GM12878 (cell line): ENCODE data around the gene RTP3. TPM values are rescaled to one million over a fixed set of nuclear protein-coding genes. Genes with fewer than 3 reads are reported as not detected.

Experiments
- ATAC-seq: fragments of 200-7000 bp; cut with Tn5 transposase; 3 replicates; pipeline ENCODE4 v1.9.1; 2020; ENCODE audit warnings: mild to moderate bottlenecking, moderate library complexity
- BruUV-seq: library from RNA; stranded (reverse); fragments of 400-500 nt; replicated peaks from 2 replicates; lab custom pipeline; 2021; lab: Mats Ljungman, UMichigan
- CTCF ChIA-PET: fragments of 300-600 bp; sonication (Branson Sonifier 250); formaldehyde crosslinking; extraction: SDS; loops from one replicate; lab custom pipeline; 2021; ENCODE audit warnings: inconsistent platforms; lab: Yijun Ruan, JAX
- POLR2A ChIA-PET: fragments of 350-600 bp; formaldehyde crosslinking; extraction: SDS; loops from one replicate; lab custom pipeline; 2021; ENCODE audit warnings: inconsistent platforms; lab: Charles Lee
- RAD21 ChIA-PET: fragments of 300-600 bp; sonication (Branson Sonifier 250); formaldehyde crosslinking; loops from one replicate; lab custom pipeline; 2023; ENCODE audit warnings: antibody characterized with exemption; ENCODE audit not compliant: unreplicated experiment; lab: Charles Lee
- SMC1A ChIA-PET: fragments of 300-600 bp; sonication (Branson Sonifier 250); formaldehyde crosslinking; loops from one replicate; lab custom pipeline; 2023; ENCODE audit not compliant: unreplicated experiment, uncharacterized antibody; lab: Charles Lee
- DNase-seq: peaks from one replicate; pipeline ENCODE4 v3.0.0-alpha.2; 2011; ENCODE audit warnings: low read depth, low spot score
- FAIRE-seq: peaks from 3 replicates; lab custom pipeline; 2011; peaks lifted over from hg19 to GRCh38; lab: Jason Lieb, UNC
- H2AFZ ChIP-seq: 2 replicates; pipeline ENCODE4 v1.6.0; 2011; ENCODE audit warnings: low read depth, low read length, control low read depth; ENCODE audit not compliant: control insufficient read depth
- H3K27ac ChIP-seq: 2 replicates; pipeline ENCODE4 v1.5.1; 2011; ENCODE audit warnings: control low read depth; ENCODE audit not compliant: control insufficient read depth, insufficient read depth
- H3K27me3 ChIP-seq, 2 experiments: replicated peaks in 1 of 2; 2 replicates each; pipeline versions ENCODE4 v1.6.0 to v1.6.1; 2011; ENCODE audit warnings: low read length in 1 of 2; ENCODE audit not compliant: control insufficient read depth in 2 of 2, insufficient read depth in 2 of 2
- H3K36me3 ChIP-seq, 2 experiments: 2 replicates each; pipeline ENCODE4 v1.5.1; 2011; ENCODE audit warnings: low read length in 1 of 2; ENCODE audit not compliant: control insufficient read depth in 2 of 2, insufficient read depth in 2 of 2
- H3K4me1 ChIP-seq: 2 replicates; pipeline ENCODE4 v1.6.1; 2011; ENCODE audit warnings: mild to moderate bottlenecking, low read length, moderate library complexity, mixed read lengths; ENCODE audit not compliant: control insufficient read depth, insufficient read depth
- H3K4me2 ChIP-seq: 2 replicates; pipeline ENCODE4 v1.6.0; 2011; ENCODE audit warnings: control low read depth; ENCODE audit not compliant: control insufficient read depth, insufficient read depth
- H3K4me3 ChIP-seq: fragments of 200-600 bp; sonication (generic); 2 replicates; pipeline ENCODE4 v1.5.1; 2016
- H3K79me2 ChIP-seq: 2 replicates; pipeline ENCODE4 v1.6.0; 2011; ENCODE audit warnings: low read length; ENCODE audit not compliant: control insufficient read depth, insufficient read depth
- H3K9ac ChIP-seq: 2 replicates; pipeline ENCODE4 v1.8.0; 2011; ENCODE audit warnings: low read length, control low read depth, mixed read lengths; ENCODE audit not compliant: control insufficient read depth, insufficient read depth
- H3K9me3 ChIP-seq: replicated peaks from 3 replicates; pipeline ENCODE4 v1.5.1; 2011; ENCODE audit warnings: mild to moderate bottlenecking, low read length; ENCODE audit not compliant: control insufficient read depth, insufficient read depth
- H4K20me1 ChIP-seq: 2 replicates; pipeline ENCODE4 v1.6.0; 2011; ENCODE audit not compliant: control insufficient read depth, insufficient read depth
- GABPA ChIP-seq: IDR thresholded peaks from 2 replicates; pipeline ENCODE4 v1.6.1; 2014; ENCODE audit warnings: antibody characterized with exemption, low read depth, mild to moderate bottlenecking, inconsistent platforms
- TAF1 ChIP-seq: IDR thresholded peaks from 2 replicates; pipeline ENCODE4 v1.6.1; 2011; ENCODE audit warnings: mild to moderate bottlenecking, low read depth, low read length, borderline replicate concordance
- ZBED1 ChIP-seq: IDR thresholded peaks from 2 replicates; pipeline ENCODE4 v1.6.1; 2016; ENCODE audit warnings: borderline replicate concordance
- WGBS: methylation state at CpG from one replicate; pipeline ENCODE4 v1.1.6; 2016; ENCODE audit warnings: low lambda C conversion rate; ENCODE audit not compliant: insufficient replicate concordance, insufficient coverage; ENCODE audit errors: missing lambda C conversion rate; 5-methylcytosine and 5-hydroxymethylcytosine counted together
- in situ Hi-C: fragments of 300-500 bp; cut with MboI; formaldehyde crosslinking; loops from 9 replicates; pipeline ENCODE4 v1.14.3; 2018; ENCODE audit warnings: mixed read lengths
- intact Hi-C: fragments of 100-400 bp; cut with micrococcal nuclease; formaldehyde crosslinking; loops from one replicate; pipeline ENCODE4 v1.14.2; 2022; ENCODE audit not compliant: unreplicated experiment
- polyA plus RNA-seq, 11 experiments: library from polyadenylated mRNA; depleted of rRNA in 4 of 11; unstranded in 6 of 11; stranded (reverse) in 5 of 11; fragments of >200 nt; fragmentation: Nextera tagmentation in 4 of 11; fragmentation: Illumina TruSeq in 1 of 11; extraction: Ambion mirVana in 4 of 11; extraction: Trizol in 1 of 11; gene quantifications; 1 replicate in 1 of 11; 2 replicates in 10 of 11; pipeline versions ENCODE4 v1.2.1 to v1.2.3, GENCODE V29; 2011 to 2016; ENCODE audit warnings: inconsistent platforms in 2 of 11, missing spikeins in 2 of 11, low read depth in 1 of 11
- total RNA-seq, 4 experiments: library from RNA; depleted of rRNA in 3 of 4; stranded (reverse); fragments of >200 nt in 3 of 4; fragmentation: Illumina TruSeq in 1 of 4; extraction: Trizol in 1 of 4; gene quantifications; 2 replicates each; pipeline versions ENCODE4 v1.2.1 to v1.2.3, GENCODE V29; 2013 to 2021
- TF ChIP-seq, protein P1 (sequence below): IDR thresholded peaks from 2 replicates; pipeline ENCODE4 v1.6.1; 2012; ENCODE audit warnings: low read length, inconsistent platforms

RTP3 gene
- total and polyA plus RNA-seq, 10 of the 15 experiments (the other 5 are each of a cell fraction or from before 2014, with no cell fraction given): 0.06 TPM; not detected in 9

DNA sequence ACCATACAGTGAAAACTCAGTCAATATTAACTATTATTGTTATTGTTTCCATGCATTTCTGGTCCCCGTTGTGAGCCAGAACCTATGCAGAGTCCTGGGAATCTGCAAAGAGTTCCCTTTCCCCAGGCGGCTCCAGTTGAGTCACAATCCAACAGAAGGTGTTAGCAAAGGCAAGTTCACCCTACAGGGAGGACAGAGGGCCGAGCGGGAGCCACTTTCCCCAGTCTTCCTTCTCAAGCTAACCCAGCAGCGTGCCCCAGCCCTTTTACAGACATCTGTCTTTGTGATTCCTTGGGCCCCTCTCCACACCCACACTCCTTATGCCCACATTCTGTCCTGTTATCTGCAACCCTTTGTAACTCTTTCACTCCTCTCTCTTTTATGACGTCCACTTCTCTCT lies 20.0 kb upstream of the RTP3 start:
- Histone ChIP-seq H3K27me3 (peaks cover 0 to 6% of the 10 kb centered on the region in 2 experiments; a peak in 2 of 4 replicates), H3K79me2 (no peaks in the 10 kb centered on the region), H3K36me3 (no peaks in the 10 kb centered on the region), H3K27ac (no peak overlapping the region), H3K4me2 (no peak overlapping the region), H4K20me1 (no peaks in the 10 kb centered on the region; the same call in 1 of the 2 replicates), H3K4me3 (no peak overlapping the region), H3K9me3 (no peaks in the 10 kb centered on the region), H3K9ac (no peak overlapping the region), H2AFZ (no peak overlapping the region), H3K4me1 (no peaks in the 10 kb centered on the region)
- ChIA-PET SMC1A (interaction anchor here (0.7 to 1.1 kb wide), 2 partner anchors 10 to 394 kb away, joined by 3 read pairs; no protein-coding TSS in a partner anchor), RAD21 (no interaction called here), CTCF (no interaction called here), POLR2A (no interaction called here)
- TF ChIP-seq GABPA (no peak), TAF1 (no peak), ZBED1 (no peak)
- in situ Hi-C loops (no loop called here), intact Hi-C loops (no loop called here)
- BruUV-seq: no TSS peak
- ATAC-seq (no peak), DNase-seq (no peak), FAIRE-seq (no peak)
- 31% methylated on average over 6 of the region's 6 CpGs for WGBS

DNA sequence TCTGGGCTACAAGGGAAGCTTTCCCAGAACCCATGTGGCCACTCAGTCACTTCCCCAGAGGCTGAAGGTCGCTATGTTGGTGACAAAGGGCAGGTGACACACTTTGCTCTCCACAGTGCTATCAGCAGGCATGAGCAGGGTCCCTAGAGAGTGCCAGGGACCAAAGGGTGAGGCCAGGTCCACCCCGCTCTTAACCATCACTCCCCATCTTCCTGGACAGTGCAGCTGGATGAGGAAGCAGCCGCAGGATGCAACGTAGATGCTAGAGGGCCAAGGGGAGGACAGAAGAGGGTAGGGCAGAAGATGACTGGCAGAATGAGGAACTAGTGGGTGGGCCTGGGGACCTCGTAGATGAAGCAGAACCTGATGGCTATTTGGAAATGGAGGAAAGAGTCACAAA lies 19.4 kb upstream of the RTP3 start:
- in situ Hi-C loops: no loop called here

More for the DNA sequence above, 19.4 kb upstream of the RTP3 start:
- Histone ChIP-seq H3K9me3 (no peaks in the 10 kb centered on the region), H3K4me2 (no peak overlapping the region), H3K36me3 (no peaks in the 10 kb centered on the region), H4K20me1 (no peaks in the 10 kb centered on the region), H3K27ac (no peak overlapping the region), H2AFZ (no peak overlapping the region), H3K4me1 (no peaks in the 10 kb centered on the region), H3K79me2 (no peaks in the 10 kb centered on the region), H3K9ac (no peak overlapping the region), H3K27me3 (peaks cover 2 to 6% of the 10 kb centered on the region in 2 experiments; a peak in 3 of 4 replicates), H3K4me3 (no peak overlapping the region)
- ChIA-PET POLR2A (no interaction called here), RAD21 (no interaction called here), CTCF (no interaction called here), SMC1A (interaction anchor here (0.7 to 1.1 kb wide), 2 partner anchors 9 to 395 kb away, joined by 3 read pairs; no protein-coding TSS in a partner anchor)
- ATAC-seq: no peak
- BruUV-seq: no TSS peak
- intact Hi-C loops: no loop called here
- 16% methylated on average over 5 of the region's 5 CpGs for WGBS
- no peak for DNase-seq
- TF ChIP-seq, protein P1, sequence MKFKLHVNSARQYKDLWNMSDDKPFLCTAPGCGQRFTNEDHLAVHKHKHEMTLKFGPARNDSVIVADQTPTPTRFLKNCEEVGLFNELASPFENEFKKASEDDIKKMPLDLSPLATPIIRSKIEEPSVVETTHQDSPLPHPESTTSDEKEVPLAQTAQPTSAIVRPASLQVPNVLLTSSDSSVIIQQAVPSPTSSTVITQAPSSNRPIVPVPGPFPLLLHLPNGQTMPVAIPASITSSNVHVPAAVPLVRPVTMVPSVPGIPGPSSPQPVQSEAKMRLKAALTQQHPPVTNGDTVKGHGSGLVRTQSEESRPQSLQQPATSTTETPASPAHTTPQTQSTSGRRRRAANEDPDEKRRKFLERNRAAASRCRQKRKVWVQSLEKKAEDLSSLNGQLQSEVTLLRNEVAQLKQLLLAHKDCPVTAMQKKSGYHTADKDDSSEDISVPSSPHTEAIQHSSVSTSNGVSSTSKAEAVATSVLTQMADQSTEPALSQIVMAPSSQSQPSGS: no peak
- FAIRE-seq: no peak
